Fibroblast of villous mesenchyme (primary cell): Measurements from ENCODE around the gene VEGFC. TPM values are rescaled to one million over a fixed set of nuclear protein-coding genes. Genes with fewer than 3 reads are reported as not detected.

Experiments used
- DNase-seq: peaks from one replicate; pipeline ENCODE4 v3.0.0-alpha.2; 2010; ENCODE audit warnings: low read depth
- H3K4me3 ChIP-seq: 2 replicates; pipeline ENCODE4 v1.5.1; 2011; ENCODE audit warnings: low read depth, mild to moderate bottlenecking, low read length
- total RNA-seq: library from RNA; depleted of rRNA; stranded (reverse); fragments of >200 nt; gene quantifications from 2 replicates; pipeline ENCODE4 v1.2.3, GENCODE V29; 2012
- TF ChIP-seq, protein P1 (sequence below): IDR thresholded peaks from 2 replicates; pipeline ENCODE4 v1.5.1; 2012; ENCODE audit warnings: low read depth, mild to moderate bottlenecking, low read length; ENCODE audit not compliant: insufficient read depth

VEGFC gene
- total RNA-seq, 1 donor = 77.3 TPM

DNA sequence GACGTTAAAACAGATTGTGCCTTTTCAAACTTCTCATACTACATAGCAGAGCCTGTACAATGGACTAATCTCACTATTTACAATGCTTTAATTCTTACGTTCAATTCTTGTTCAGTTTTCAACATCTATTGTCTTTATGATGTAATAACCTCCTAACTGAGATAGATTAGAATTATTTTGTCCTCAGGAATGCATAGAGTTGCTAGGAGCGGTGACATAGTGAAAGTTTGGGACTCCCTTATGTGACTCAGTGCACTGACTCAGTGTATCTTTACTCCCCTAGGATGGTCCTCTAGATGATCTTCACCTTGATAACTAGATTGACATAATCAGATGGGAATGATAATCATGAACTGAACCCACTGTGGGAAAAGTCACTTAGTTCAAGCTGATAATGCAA lies 151.5 kb downstream of the VEGFC start:
- TF ChIP-seq, protein P1, sequence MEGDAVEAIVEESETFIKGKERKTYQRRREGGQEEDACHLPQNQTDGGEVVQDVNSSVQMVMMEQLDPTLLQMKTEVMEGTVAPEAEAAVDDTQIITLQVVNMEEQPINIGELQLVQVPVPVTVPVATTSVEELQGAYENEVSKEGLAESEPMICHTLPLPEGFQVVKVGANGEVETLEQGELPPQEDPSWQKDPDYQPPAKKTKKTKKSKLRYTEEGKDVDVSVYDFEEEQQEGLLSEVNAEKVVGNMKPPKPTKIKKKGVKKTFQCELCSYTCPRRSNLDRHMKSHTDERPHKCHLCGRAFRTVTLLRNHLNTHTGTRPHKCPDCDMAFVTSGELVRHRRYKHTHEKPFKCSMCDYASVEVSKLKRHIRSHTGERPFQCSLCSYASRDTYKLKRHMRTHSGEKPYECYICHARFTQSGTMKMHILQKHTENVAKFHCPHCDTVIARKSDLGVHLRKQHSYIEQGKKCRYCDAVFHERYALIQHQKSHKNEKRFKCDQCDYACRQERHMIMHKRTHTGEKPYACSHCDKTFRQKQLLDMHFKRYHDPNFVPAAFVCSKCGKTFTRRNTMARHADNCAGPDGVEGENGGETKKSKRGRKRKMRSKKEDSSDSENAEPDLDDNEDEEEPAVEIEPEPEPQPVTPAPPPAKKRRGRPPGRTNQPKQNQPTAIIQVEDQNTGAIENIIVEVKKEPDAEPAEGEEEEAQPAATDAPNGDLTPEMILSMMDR = no peak
- H3K4me3 ChIP-seq = no peak overlapping the region

GRCh38 chr4:176638992-176639391 lies 153.7 kb downstream of the VEGFC start:
- TF ChIP-seq, protein P1 = no peak
- DNase-seq = peak; percentile 49
- H3K4me3 ChIP-seq = no peak overlapping the region

More for the DNA sequence above, 151.5 kb downstream of the VEGFC start:
- no peak for DNase-seq

DNA sequence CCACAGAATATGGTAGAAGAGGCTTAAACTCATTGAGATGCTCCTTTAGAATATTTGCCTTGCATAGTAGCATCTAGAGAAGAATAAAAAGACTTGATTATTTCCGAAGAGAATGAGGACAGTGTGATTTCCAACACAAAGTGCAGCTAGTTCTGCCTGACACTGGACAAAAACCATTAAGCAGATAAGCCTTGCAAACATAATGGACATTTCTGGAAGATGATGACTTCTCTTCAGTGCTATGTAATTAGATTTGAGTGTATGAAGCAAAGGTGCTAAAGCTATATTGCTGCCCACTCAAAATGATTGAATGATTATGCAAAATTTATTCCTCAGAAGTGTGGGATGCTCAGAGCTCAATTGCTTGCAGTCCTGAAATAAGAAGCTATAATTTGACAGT lies 156.4 kb downstream of the VEGFC start:
- TF ChIP-seq, protein P1 = no peak
- DNase-seq = no peak
- H3K4me3 ChIP-seq = no peak overlapping the region

GRCh38 chr4:176635372-176636261 lies 157.1 kb downstream of the VEGFC start:
- DNase-seq = peak; percentile 85

More at GRCh38 chr4:176635372-176636261, 157.1 kb downstream of the VEGFC start:
- TF ChIP-seq, protein P1 = no peak
- no peak overlapping the region for H3K4me3 ChIP-seq
